M059J (cell line): ENCODE results near the gene SLC16A10. TPM values are rescaled to one million over a fixed set of nuclear protein-coding genes. Genes with fewer than 3 reads are reported as not detected.
"Not testable (repeated sequence)": the region's sequence is repeated elsewhere in the genome, so short reads cannot be mapped to it uniquely, and the experiment has no call there.

Source experiments
- DNase-seq: peaks from one replicate; pipeline ENCODE4 v3.0.0-alpha.2; 2012; ENCODE audit warnings: low read depth
- total RNA-seq: library from RNA; depleted of rRNA; stranded (reverse); fragments of >200 nt; shearing (Covaris generic); gene quantifications from 2 replicates; pipeline ENCODE4 v1.2.3, GENCODE V29; 2014

Gene SLC16A10
- total RNA-seq, 1 experiment from 2014 or later: 1.7 TPM

DNA sequence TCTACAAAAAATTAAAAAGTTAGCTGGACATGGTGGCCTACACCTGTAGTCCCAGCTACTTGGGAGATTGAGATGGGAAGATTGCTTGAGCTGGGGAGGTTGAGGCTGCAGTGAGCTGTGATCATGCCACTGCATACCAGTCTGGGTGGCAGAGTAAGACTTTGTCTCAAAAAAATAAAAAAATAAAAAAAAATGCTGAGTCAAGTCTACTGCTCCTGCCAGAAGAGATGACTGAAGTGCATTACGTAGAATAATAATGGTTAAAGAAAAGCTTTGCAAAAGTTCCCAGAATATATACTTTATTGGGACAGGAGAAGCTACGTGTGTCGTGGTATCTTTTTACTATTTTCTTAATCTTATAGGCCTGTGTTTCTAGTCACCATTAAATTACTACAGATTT lies 125.3 kb downstream of the SLC16A10 start:
- DNase-seq: no peak

GRCh38 chr6:111215131-111215530 lies 127.8 kb downstream of the SLC16A10 start:
- DNase-seq: no peak

DNA sequence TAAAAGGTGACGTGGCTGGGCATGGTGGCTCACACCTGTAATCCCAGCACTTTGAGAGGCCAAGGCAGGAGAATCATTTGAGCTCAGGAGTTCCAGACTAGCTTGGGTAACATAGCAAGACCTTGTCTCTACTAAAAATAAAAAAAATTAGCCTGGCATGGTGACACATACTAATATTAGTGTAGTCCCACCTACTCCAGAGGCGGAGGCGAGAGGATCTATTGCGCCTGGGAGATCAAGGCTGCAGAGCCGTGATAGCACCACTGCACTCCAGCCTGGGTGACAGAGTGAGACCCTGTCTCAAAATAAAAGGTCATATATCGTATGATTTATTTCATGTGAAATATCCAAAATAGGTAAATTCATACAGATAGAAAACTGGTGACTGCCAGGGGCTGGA lies 132.5 kb downstream of the SLC16A10 start:
- no peak for DNase-seq

DNA sequence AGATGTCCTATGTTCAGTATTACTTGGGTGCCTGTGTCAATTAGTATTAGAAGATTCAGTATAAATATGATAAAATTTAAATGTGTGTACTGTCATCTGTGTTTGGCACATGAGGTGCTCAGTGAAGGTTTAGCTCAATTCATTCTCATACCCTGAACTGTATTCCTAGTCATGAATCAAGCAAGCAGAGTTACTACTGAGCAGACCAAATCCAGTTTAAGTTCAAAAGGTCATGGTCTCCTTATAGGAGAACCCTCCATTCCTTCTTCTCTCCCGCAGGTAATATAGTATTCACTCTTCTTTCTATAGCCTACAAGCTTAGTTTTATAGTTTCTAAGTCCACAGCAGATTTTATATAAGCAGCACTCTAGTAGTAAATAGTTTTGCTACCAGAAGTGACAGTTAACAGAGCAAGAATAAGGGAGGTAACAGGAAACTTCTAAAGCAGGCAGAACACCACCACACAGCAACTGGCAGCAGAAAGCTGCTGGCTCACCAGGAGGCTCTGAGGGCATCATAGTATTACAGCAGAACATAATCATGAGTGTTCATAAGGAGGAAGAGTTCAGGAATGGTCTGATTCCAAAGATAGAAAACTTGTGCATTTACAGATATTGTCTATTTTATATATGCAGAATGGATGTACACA lies 133.2 kb downstream of the SLC16A10 start:
- DNase-seq: no peak

DNA sequence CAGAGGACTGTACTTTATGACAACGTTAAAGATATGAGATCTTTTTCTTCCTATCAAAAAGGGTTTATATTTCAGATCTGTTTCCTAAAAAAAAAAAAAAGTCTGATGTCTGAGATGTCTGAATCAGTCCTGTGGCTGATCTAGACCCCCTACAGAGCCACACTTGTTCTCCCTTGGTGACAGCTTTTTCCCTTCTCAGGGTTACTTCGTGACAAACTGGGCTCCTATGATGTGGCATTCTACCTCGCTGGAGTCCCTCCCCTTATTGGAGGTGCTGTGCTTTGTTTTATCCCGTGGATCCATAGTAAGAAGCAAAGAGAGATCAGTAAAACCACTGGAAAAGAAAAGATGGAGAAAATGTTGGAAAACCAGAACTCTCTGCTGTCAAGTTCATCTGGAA lies 134.5 kb downstream of the SLC16A10 start:
- DNase-seq: peak; percentile 10

DNA sequence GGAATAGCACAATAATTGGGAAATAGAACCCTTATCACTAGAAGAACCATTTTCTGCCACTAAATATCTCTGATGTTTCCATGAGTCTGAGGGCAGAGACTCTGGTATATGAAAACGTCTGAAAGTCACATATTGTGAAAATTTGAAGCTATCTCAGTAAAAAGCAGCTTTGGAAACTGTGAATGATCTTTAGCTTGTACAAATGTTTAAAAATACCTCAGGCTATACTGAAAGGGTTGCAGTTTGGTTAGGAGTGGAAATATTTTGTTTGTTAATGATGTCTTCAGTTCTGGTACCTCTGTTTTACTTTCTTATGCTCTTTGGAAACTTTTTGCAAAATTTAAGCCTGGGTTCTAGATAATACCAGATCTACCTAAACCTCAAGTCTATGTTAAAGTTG lies 135.0 kb downstream of the SLC16A10 start:
- DNase-seq: no peak

- DNase-seq: peak; percentile 35
Measured at GRCh38 chr6:111228094-111228493, 140.8 kb downstream of the SLC16A10 start.

DNA sequence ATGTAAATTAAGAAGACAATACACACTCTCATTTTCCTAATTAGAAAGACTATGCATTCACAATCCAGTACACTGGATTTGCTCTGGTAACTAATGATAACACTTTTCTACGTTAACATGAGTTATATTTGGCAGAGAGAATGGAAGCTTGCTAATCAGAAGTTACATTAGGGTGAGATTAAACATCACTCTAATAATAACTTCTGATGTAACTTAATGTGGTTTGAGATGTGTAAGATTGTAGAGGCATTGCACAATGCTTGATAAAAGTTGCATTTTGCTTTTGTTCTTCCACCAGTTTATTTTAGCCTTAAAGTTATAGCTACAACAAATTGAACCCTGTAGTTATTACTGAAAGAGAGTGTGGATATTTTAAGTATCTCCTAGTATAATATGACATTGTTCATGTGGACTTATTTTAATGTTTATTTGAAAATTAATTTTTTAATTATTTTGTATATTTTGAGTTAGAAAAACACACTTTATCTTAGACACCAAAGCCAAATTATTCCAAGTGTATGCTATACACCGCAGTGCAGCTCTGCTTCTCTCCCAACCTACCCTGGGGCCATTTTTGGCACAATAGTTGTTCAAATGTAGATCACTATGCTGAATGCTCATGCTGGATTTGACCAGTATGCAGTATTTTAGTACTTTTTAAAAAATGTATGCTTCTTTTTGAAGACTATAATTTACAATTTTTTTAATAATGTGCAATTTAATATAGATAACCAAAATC lies 143.2 kb downstream of the SLC16A10 start:
- DNase-seq: peak; percentile 73

GRCh38 chr6:111231090-111231459 lies 143.8 kb downstream of the SLC16A10 start:
- DNase-seq: peak; percentile 19

DNA sequence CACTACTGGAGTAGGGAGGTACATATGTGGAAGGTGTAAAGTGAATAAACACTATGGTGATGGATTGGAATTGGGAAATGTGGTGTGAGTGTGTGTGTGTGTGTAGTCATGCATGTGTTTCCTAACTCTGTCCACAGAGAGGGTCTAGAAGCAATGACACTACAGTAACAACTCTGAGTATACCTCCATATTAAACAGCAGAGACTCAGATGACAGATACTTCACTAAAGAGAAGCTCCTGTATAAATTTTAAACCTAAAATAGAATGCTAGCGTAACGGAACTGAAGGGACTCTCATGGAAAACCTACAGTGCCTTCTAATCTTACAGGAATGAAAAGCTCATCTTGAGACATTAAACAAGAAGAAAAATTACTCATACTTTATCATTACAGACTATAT lies 150.5 kb downstream of the SLC16A10 start:
- DNase-seq: no peak

- DNase-seq: peak; percentile 84
Measured at GRCh38 chr6:111238464-111239119, 151.3 kb downstream of the SLC16A10 start.

- DNase-seq: no peak
Measured at GRCh38 chr6:111239461-111239860, 152.2 kb downstream of the SLC16A10 start.

DNA sequence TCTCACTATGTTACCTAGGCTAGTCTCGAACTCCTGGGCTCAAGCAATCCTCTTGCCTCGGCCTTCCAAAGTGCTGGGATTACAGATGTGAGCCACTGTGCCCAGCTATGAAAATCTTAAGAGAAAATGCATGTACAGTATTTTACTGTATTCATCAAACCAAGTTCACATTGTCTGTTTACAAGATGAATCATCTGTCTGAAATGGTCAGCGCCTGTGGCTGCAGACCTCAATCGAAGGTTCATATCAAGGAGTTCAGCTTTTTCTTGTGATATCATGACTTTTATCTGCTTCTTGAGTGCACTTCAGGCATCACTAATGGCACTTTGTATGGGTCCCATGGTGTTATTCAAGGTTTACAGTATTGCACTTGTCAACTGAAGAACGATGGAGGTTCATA lies 155.1 kb downstream of the SLC16A10 start:
- DNase-seq: peak; percentile 91

GRCh38 chr6:111243095-111243494 lies 155.8 kb downstream of the SLC16A10 start:
- no peak for DNase-seq

GRCh38 chr6:111248789-111249188 lies 161.5 kb downstream of the SLC16A10 start:
- no peak for DNase-seq

DNA sequence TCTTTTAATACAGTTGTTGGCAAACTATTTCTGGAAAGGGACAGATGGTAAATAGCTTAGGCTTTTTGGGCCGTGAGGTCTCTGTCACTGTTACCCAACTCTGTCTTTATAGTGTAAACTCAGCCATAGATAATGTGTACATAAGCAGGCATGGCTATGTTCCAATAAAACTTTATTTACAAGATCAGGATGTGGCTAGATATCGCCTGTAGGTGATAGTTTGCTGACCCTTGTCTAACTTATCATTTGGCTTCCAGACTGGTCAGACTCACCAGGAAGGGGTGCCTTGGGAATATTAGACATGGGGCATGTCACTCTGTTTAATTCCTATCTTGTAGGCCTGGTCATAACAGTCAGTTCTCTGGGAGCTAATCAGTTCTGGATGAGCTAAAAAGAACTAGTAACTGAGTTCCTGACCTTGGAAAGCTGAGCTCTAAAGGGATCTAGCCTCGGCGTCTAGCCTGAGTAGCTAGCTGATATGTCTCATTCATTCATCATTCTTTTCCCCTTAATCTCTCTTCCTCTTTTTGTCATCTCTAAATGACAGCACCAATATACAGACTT lies 163.6 kb downstream of the SLC16A10 start:
- DNase-seq: no peak

GRCh38 chr6:111252726-111253125 lies 165.4 kb downstream of the SLC16A10 start:
- DNase-seq: no peak

DNA sequence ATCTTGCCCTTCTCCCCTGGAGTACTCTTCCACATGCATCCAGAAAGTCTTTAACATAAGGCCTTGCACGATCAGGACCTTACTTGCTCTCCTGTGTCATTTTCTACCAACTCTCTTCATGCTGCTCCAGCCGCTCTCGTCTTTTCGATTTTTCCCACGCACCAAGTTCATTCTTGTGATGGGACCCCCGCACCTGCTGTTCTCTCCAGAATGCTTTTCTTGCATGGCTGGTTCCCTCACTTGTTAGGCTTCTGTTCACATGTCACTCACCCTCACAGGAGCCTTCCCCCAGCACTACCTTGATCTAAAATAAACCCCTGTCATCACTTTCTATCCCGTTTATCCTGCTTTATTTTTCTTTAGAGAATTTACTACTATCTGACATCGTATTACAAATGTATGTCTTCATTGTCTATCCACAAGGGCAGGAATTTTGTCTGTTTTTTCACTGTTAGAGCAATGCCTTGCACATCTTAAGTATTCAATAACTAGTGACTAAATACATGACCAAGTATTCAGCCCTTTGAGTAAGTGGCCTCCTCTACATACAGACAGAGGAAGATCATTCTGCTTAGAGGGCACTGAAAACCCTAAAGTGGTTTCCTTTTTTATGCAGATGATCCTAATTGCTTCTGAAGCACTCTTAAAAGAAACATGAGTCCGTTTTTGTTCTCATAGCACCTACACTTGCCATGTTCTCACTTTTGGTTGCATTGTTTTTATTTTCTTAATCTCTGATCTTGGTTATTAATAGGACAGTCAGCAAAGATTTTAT lies 166.9 kb downstream of the SLC16A10 start:
- no peak for DNase-seq

GRCh38 chr6:111254779-111255166 lies 167.5 kb downstream of the SLC16A10 start:
- no peak for DNase-seq

- not testable (repeated sequence) for DNase-seq
Measured at GRCh38 chr6:111255838-111256237, 168.5 kb downstream of the SLC16A10 start.

GRCh38 chr6:111256646-111257045 lies 169.3 kb downstream of the SLC16A10 start:
- DNase-seq: peak; percentile 48

GRCh38 chr6:111258010-111258409 lies 170.7 kb downstream of the SLC16A10 start:
- DNase-seq: no peak
